Vagina (tissue), 2 donors: ENCODE data around the gene AGBL1.

Experiments used
- CTCF ChIP-seq, 3 experiments: fragments of 450-650 bp in 2 of 3; fragments of 200-600 bp in 1 of 3; sonication (generic) in 1 of 3; IDR thresholded peaks; one replicate each; pipeline ENCODE4 v1.5.1; 2017 to 2019; ENCODE audit warnings: antibody characterized with exemption in 3 of 3, mild to moderate bottlenecking in 2 of 3, moderate library complexity in 2 of 3
- POLR2AphosphoS5 ChIP-seq, 2 donors: sonication (generic); formaldehyde crosslinking; IDR thresholded peaks; one replicate each; pipeline ENCODE4 v1.9.0; 2017; ENCODE audit warnings: antibody characterized with exemption in 2 of 2, mild to moderate bottlenecking in 2 of 2, low read depth in 1 of 2; ENCODE audit not compliant: insufficient read depth in 1 of 2

- no peak for TF ChIP-seq CTCF (IDR thresholded peaks at IDR 0.05)
- no peak for TF ChIP-seq POLR2AphosphoS5 (IDR thresholded peaks at IDR 0.05; ENCODE audit: insufficient read depth in 1 of 2, low read depth in 1 of 2)
These were observed 696.5 kb downstream of the AGBL1 start for GRCh38 chr15:86776145-86776544.
